ENCODE results near the gene IGSF22.
A peak's percentile ranks its signal among the peaks of the same experiment; 100 is the strongest.

Gene IGSF22

GRCh38 chr11:18743365-18743764 is 17.4 kb upstream of the IGSF22 start:
- no peak for DNase-seq

GRCh38 chr11:18741783-18742182 is 15.8 kb upstream of the IGSF22 start:
- DNase-seq: no peak

- DNase-seq: no peak
These were observed 13.7 kb upstream of the IGSF22 start for GRCh38 chr11:18739685-18740084.

- DNase-seq: no peak
These were observed 11.7 kb upstream of the IGSF22 start for GRCh38 chr11:18737642-18738041.

GRCh38 chr11:18736590-18737148 is 10.7 kb upstream of the IGSF22 start:
- no peak for DNase-seq

- no peak for DNase-seq
These were observed 7.2 kb upstream of the IGSF22 start for GRCh38 chr11:18733202-18733601.

GRCh38 chr11:18731949-18732821 is 6.2 kb upstream of the IGSF22 start:
- DNase-seq: no peak

GRCh38 chr11:18731441-18731840 is 5.5 kb upstream of the IGSF22 start:
- no peak for DNase-seq

GRCh38 chr11:18730020-18730419 is 4.0 kb upstream of the IGSF22 start:
- no peak for DNase-seq

GRCh38 chr11:18729426-18729825 is 3.4 kb upstream of the IGSF22 start:
- no peak for DNase-seq

GRCh38 chr11:18728658-18729057 is 2.7 kb upstream of the IGSF22 start:
- no peak for DNase-seq

GRCh38 chr11:18727479-18728236 is 1.7 kb upstream of the IGSF22 start:
- peak; percentile 32 for DNase-seq

GRCh38 chr11:18723991-18724390 is 2.0 kb downstream of the IGSF22 start:
- DNase-seq: peak; percentile 59

GRCh38 chr11:18722293-18722637 is 3.7 kb downstream of the IGSF22 start:
- DNase-seq: no peak

GRCh38 chr11:18721561-18722292 is 4.3 kb downstream of the IGSF22 start:
- peak; percentile 54 for DNase-seq

- DNase-seq: peak; percentile 70
These were observed 5.0 kb downstream of the IGSF22 start for GRCh38 chr11:18720808-18721560.

- no peak for DNase-seq
These were observed 5.7 kb downstream of the IGSF22 start for GRCh38 chr11:18720091-18720807.

- no peak for DNase-seq
These were observed 10.5 kb downstream of the IGSF22 start for GRCh38 chr11:18715476-18715875.

GRCh38 chr11:18714443-18714780 is 11.6 kb downstream of the IGSF22 start:
- no peak for DNase-seq

GRCh38 chr11:18713646-18714442 is 12.1 kb downstream of the IGSF22 start:
- no peak for DNase-seq

GRCh38 chr11:18710545-18710944 is 15.4 kb downstream of the IGSF22 start:
- no peak for DNase-seq

Data from NCI-H146 (cell line).